ENCODE data around the gene PEX5L. TPM values are rescaled to one million over a fixed set of nuclear protein-coding genes. Genes with fewer than 3 reads are reported as not detected.
A peak's percentile ranks its signal among the peaks of the same experiment; 100 is the strongest.

The PEX5L gene
- total and polyA plus RNA-seq, 2 donors (not counting 1 experiment from before 2014, with no cell fraction given) = 0.52 to 5.9 TPM

- H2AFZ ChIP-seq (ENCODE audit: low read length) = no peak overlapping the region
- H3K4me1 ChIP-seq (ENCODE audit: control insufficient read depth, extremely low read depth, insufficient read depth, low read length) = no peaks in the 10 kb centered on the region
- no peaks in the 10 kb centered on the region for H4K20me1 ChIP-seq (ENCODE audit: control insufficient read depth, extremely low read depth, insufficient read depth, low read length)
- no peaks in the 10 kb centered on the region for H3K36me3 ChIP-seq (ENCODE audit: control insufficient read depth, insufficient read depth, low read length)
- no peaks in the 10 kb centered on the region for H3K9me3 ChIP-seq (ENCODE audit: control insufficient read depth, insufficient read depth, low read depth, low read length)
- no peak overlapping the region for H3K4me3 ChIP-seq (replicated peaks in 1 of 4; ENCODE audit: control extremely low read depth in 1 of 4, insufficient read depth in 1 of 4, low read depth in 3 of 4, low read length in 4 of 4)
- H3K27me3 ChIP-seq (ENCODE audit: control insufficient read depth, insufficient read depth, low read length) = no peaks in the 10 kb centered on the region
- no peaks in the 10 kb centered on the region for H3K79me2 ChIP-seq (ENCODE audit: control insufficient read depth, insufficient read depth, low read length)
- H3K9ac ChIP-seq (ENCODE audit: insufficient read depth, low read length) = no peak overlapping the region
- DNase-seq (ENCODE audit: low read depth in 2 of 2) = no peak
- H3K27ac ChIP-seq (ENCODE audit: insufficient read depth, low read length) = no peak overlapping the region
- no peak for TF ChIP-seq EZH2 (IDR thresholded peaks at IDR 0.05; ENCODE audit: low read length, missing control alignments)
- H3K4me2 ChIP-seq (ENCODE audit: extremely low read depth, insufficient read depth, low read length) = no peak overlapping the region
Observed at GRCh38 chr3:179876440-179876839, 160.3 kb downstream of the PEX5L start.

- no peak overlapping the region for H3K4me2 ChIP-seq (ENCODE audit: extremely low read depth, insufficient read depth, low read length)
- DNase-seq (ENCODE audit: low read depth in 2 of 2) = no peak
- H3K27me3 ChIP-seq (ENCODE audit: control insufficient read depth, insufficient read depth, low read length) = no peaks in the 10 kb centered on the region
- H3K36me3 ChIP-seq (ENCODE audit: control insufficient read depth, insufficient read depth, low read length) = no peaks in the 10 kb centered on the region
- H4K20me1 ChIP-seq (ENCODE audit: control insufficient read depth, extremely low read depth, insufficient read depth, low read length) = no peaks in the 10 kb centered on the region
- H3K9ac ChIP-seq (ENCODE audit: insufficient read depth, low read length) = no peak overlapping the region
- H3K27ac ChIP-seq (ENCODE audit: insufficient read depth, low read length) = no peak overlapping the region
- H3K4me3 ChIP-seq (replicated peaks in 1 of 4; ENCODE audit: control extremely low read depth in 1 of 4, insufficient read depth in 1 of 4, low read depth in 3 of 4, low read length in 4 of 4) = no peak overlapping the region
- TF ChIP-seq EZH2 (IDR thresholded peaks at IDR 0.05; ENCODE audit: low read length, missing control alignments) = no peak
- no peak for TF ChIP-seq CTCF (conservative IDR thresholded peaks at IDR 0.05 in 1 of 2, IDR thresholded peaks at IDR 0.05 in 1 of 2; ENCODE audit: low read depth in 1 of 2, low read length in 2 of 2)
- H3K9me3 ChIP-seq (ENCODE audit: control insufficient read depth, insufficient read depth, low read depth, low read length) = no peaks in the 10 kb centered on the region
- no peaks in the 10 kb centered on the region for H3K4me1 ChIP-seq (ENCODE audit: control insufficient read depth, extremely low read depth, insufficient read depth, low read length)
- H3K79me2 ChIP-seq (ENCODE audit: control insufficient read depth, insufficient read depth, low read length) = no peaks in the 10 kb centered on the region
- no peak overlapping the region for H2AFZ ChIP-seq (ENCODE audit: low read length)
Observed at GRCh38 chr3:179872842-179873241, 163.9 kb downstream of the PEX5L start.

GRCh38 chr3:179871782-179872181, 165.0 kb downstream of the PEX5L start:
- TF ChIP-seq CTCF (conservative IDR thresholded peaks at IDR 0.05 in 1 of 2, IDR thresholded peaks at IDR 0.05 in 1 of 2; ENCODE audit: low read depth in 1 of 2, low read length in 2 of 2) = no peak
- TF ChIP-seq EZH2 (IDR thresholded peaks at IDR 0.05; ENCODE audit: low read length, missing control alignments) = no peak
- DNase-seq (ENCODE audit: low read depth in 2 of 2) = no peak
- Histone ChIP-seq H3K79me2 (ENCODE audit: control insufficient read depth, insufficient read depth, low read length) (no peaks in the 10 kb centered on the region), H3K9me3 (ENCODE audit: control insufficient read depth, insufficient read depth, low read depth, low read length) (no peaks in the 10 kb centered on the region), H3K36me3 (ENCODE audit: control insufficient read depth, insufficient read depth, low read length) (no peaks in the 10 kb centered on the region), H3K9ac (ENCODE audit: insufficient read depth, low read length) (no peak overlapping the region), H3K27ac (ENCODE audit: insufficient read depth, low read length) (no peak overlapping the region), H2AFZ (ENCODE audit: low read length) (peak overlapping the region; percentile 12), H3K4me3 (replicated peaks in 1 of 4; ENCODE audit: control extremely low read depth in 1 of 4, insufficient read depth in 1 of 4, low read depth in 3 of 4, low read length in 4 of 4) (no peak overlapping the region), H3K4me2 (ENCODE audit: extremely low read depth, insufficient read depth, low read length) (no peak overlapping the region), H4K20me1 (ENCODE audit: control insufficient read depth, extremely low read depth, insufficient read depth, low read length) (no peaks in the 10 kb centered on the region), H3K27me3 (ENCODE audit: control insufficient read depth, insufficient read depth, low read length) (no peaks in the 10 kb centered on the region), H3K4me1 (ENCODE audit: control insufficient read depth, extremely low read depth, insufficient read depth, low read length) (no peaks in the 10 kb centered on the region)

All from fibroblast of lung (primary cell).